Activated T-helper 2 cell treated with anti-CD3 and anti-CD28 coated beads, Interferon-gamma antibody, Interleukin-2, Interleukin-4, amounts not matched to agents 10 μg/mL and 5 μg/mL and 100 μg/mL, durations not matched to agents 14 hours and 24 hours and 36 hours (primary cell): ENCODE measurements around the gene MS4A10. TPM values are rescaled to one million over a fixed set of nuclear protein-coding genes. Genes with fewer than 3 reads are reported as not detected.

Experiments
- DNase-seq: peaks from one replicate; pipeline ENCODE4 v3.0.0; 2021; ENCODE audit warnings: low spot score
- H3K27ac Mint-ChIP-seq: one replicate; pipeline ENCODE4 v1.8.0; 2021; ENCODE audit warnings: mixed read lengths
- H3K27me3 Mint-ChIP-seq: one replicate; pipeline ENCODE4 v1.8.0; 2021; ENCODE audit warnings: low read depth, mixed read lengths
- H3K36me3 Mint-ChIP-seq: one replicate; pipeline ENCODE4 v1.8.0; 2021; ENCODE audit warnings: low read depth, mixed read lengths
- H3K4me1 Mint-ChIP-seq: one replicate; pipeline ENCODE4 v1.8.0; 2021; ENCODE audit warnings: low read depth, mixed read lengths
- H3K4me3 Mint-ChIP-seq: one replicate; pipeline ENCODE4 v1.8.0; 2021; ENCODE audit warnings: low read depth, mild to moderate bottlenecking, moderate library complexity, mixed read lengths
- H3K9me3 Mint-ChIP-seq: one replicate; pipeline ENCODE4 v1.8.0; 2021; ENCODE audit warnings: mixed read lengths
- intact Hi-C: fragments of 100-400 bp; cut with micrococcal nuclease; formaldehyde crosslinking; loops from one replicate; pipeline ENCODE4 v1.15.1; 2023
- total RNA-seq: library from RNA; stranded (reverse); gene quantifications from 2 replicates; pipeline ENCODE4 v1.2.3, GENCODE V29; 2022

The MS4A10 gene
- total RNA-seq, 1 donor from 2014 or later = not detected

- H3K4me1 Mint-ChIP-seq = peaks cover 35% of the 10 kb centered on the region
- no peaks in the 10 kb centered on the region for H3K9me3 Mint-ChIP-seq
- intact Hi-C loops = loop anchor here (2.0 kb wide), 1 partner anchor 62 kb away; no protein-coding TSS in a partner anchor
- DNase-seq = no peak
- H3K27me3 Mint-ChIP-seq = no peaks in the 10 kb centered on the region
- peak overlapping the region; percentile 90 for H3K4me3 Mint-ChIP-seq
- peaks cover 31% of the 10 kb centered on the region for H3K36me3 Mint-ChIP-seq
- peak overlapping the region; percentile 88 for H3K27ac Mint-ChIP-seq
Measured at GRCh38 chr11:60842668-60843600, 57.8 kb downstream of the MS4A10 start.

GRCh38 chr11:60844045-60844869, 59.1 kb downstream of the MS4A10 start:
- intact Hi-C loops = no loop called here
- H3K27me3 Mint-ChIP-seq = no peaks in the 10 kb centered on the region
- peaks cover 38% of the 10 kb centered on the region for H3K36me3 Mint-ChIP-seq
- no peak for DNase-seq
- H3K9me3 Mint-ChIP-seq = no peaks in the 10 kb centered on the region
- H3K4me1 Mint-ChIP-seq = peaks cover 29% of the 10 kb centered on the region
- H3K27ac Mint-ChIP-seq = peak overlapping the region; percentile 13
- H3K4me3 Mint-ChIP-seq = peak overlapping the region; percentile 90

GRCh38 chr11:60844870-60845221, 59.7 kb downstream of the MS4A10 start:
- Mint-ChIP-seq H3K27me3 (no peaks in the 10 kb centered on the region), H3K36me3 (peaks cover 42% of the 10 kb centered on the region), H3K4me1 (peaks cover 29% of the 10 kb centered on the region), H3K27ac (peak overlapping the region; percentile 2), H3K4me3 (peak overlapping the region; percentile 90), H3K9me3 (no peaks in the 10 kb centered on the region)
- intact Hi-C loops = no loop called here
- no peak for DNase-seq

GRCh38 chr11:60845338-60845737, 60.2 kb downstream of the MS4A10 start:
- DNase-seq = no peak
- Mint-ChIP-seq H3K27me3 (no peaks in the 10 kb centered on the region), H3K4me3 (peak overlapping the region; percentile 90), H3K27ac (no peak overlapping the region), H3K9me3 (no peaks in the 10 kb centered on the region), H3K36me3 (peaks cover 45% of the 10 kb centered on the region), H3K4me1 (peaks cover 29% of the 10 kb centered on the region)
- intact Hi-C loops = no loop called here

- no peak overlapping the region for H3K4me3 Mint-ChIP-seq
Measured at GRCh38 chr11:60847281-60847680, 62.1 kb downstream of the MS4A10 start.

GRCh38 chr11:60847896-60848295, 62.8 kb downstream of the MS4A10 start:
- no peak for DNase-seq
- Mint-ChIP-seq H3K36me3 (peaks cover 62% of the 10 kb centered on the region), H3K9me3 (no peaks in the 10 kb centered on the region), H3K27me3 (no peaks in the 10 kb centered on the region), H3K4me3 (no peak overlapping the region), H3K4me1 (peaks cover 22% of the 10 kb centered on the region), H3K27ac (no peak overlapping the region)
- intact Hi-C loops = no loop called here

More at GRCh38 chr11:60847281-60847680, 62.1 kb downstream of the MS4A10 start:
- Mint-ChIP-seq H3K36me3 (peaks cover 62% of the 10 kb centered on the region), H3K27me3 (no peaks in the 10 kb centered on the region), H3K27ac (no peak overlapping the region), H3K4me1 (peaks cover 22% of the 10 kb centered on the region), H3K9me3 (no peaks in the 10 kb centered on the region)
- no peak for DNase-seq
- intact Hi-C loops = no loop called here

- Mint-ChIP-seq H3K4me3 (no peak overlapping the region), H3K27ac (no peak overlapping the region), H3K27me3 (no peaks in the 10 kb centered on the region), H3K36me3 (peaks cover 60% of the 10 kb centered on the region), H3K9me3 (no peaks in the 10 kb centered on the region), H3K4me1 (peaks cover 18% of the 10 kb centered on the region)
- intact Hi-C loops = no loop called here
- no peak for DNase-seq
Measured at GRCh38 chr11:60848714-60849151, 63.6 kb downstream of the MS4A10 start.

- Mint-ChIP-seq H3K4me3 (no peak overlapping the region), H3K27ac (no peak overlapping the region)
Measured at GRCh38 chr11:60849641-60850520, 64.7 kb downstream of the MS4A10 start.

More at GRCh38 chr11:60849641-60850520, 64.7 kb downstream of the MS4A10 start:
- Mint-ChIP-seq H3K27me3 (no peaks in the 10 kb centered on the region), H3K4me1 (peaks cover 14% of the 10 kb centered on the region), H3K36me3 (peaks cover 51% of the 10 kb centered on the region), H3K9me3 (no peaks in the 10 kb centered on the region)
- intact Hi-C loops = no loop called here
- DNase-seq = no peak

Other genes with a start within 250 kb of the MS4A10 start
- not detected in 2 replicates for gene MS4A8, start 85.7 kb upstream of the MS4A10 start, total RNA-seq
- gene MS4A18, start 60.6 kb upstream of the MS4A10 start, total RNA-seq = not detected in 2 replicates
- gene MS4A15, start 28.5 kb upstream of the MS4A10 start, total RNA-seq = not detected in 2 replicates
- 56.7 and 57.2 TPM in 2 replicates for gene CCDC86, start 56.8 kb downstream of the MS4A10 start, total RNA-seq
- 0.28 and 0.32 TPM in 2 replicates for gene PTGDR2, start 70.6 kb downstream of the MS4A10 start, total RNA-seq
- not detected in 2 replicates for gene ZP1, start 82.2 kb downstream of the MS4A10 start, total RNA-seq
- gene PRPF19, start 121.3 kb downstream of the MS4A10 start, total RNA-seq = 170 and 182 TPM in 2 replicates
- gene TMEM109, start 128.8 kb downstream of the MS4A10 start, total RNA-seq = 112 and 120 TPM in 2 replicates
- gene TMEM132A, start 139.1 kb downstream of the MS4A10 start, total RNA-seq = 1.1 and 1.2 TPM in 2 replicates
- 2.1 and 2.2 TPM in 2 replicates for gene SLC15A3, start 166.8 kb downstream of the MS4A10 start, total RNA-seq
- 308 and 327 TPM in 2 replicates for gene CD6, start 186.3 kb downstream of the MS4A10 start, total RNA-seq